Breast epithelium (tissue), 4 donors: ENCODE data around the gene HACD1. TPM values are rescaled to one million over a fixed set of nuclear protein-coding genes. Genes with fewer than 3 reads are reported as not detected.

Experiments
- DNase-seq, 2 donors: peaks; one replicate each; pipeline ENCODE4 v3.0.0-alpha.2; 2019; ENCODE audit warnings: low spot score in 2 of 2
- H3K27ac ChIP-seq, 2 donors: fragments of 200-600 bp; sonication (generic) in 1 of 2; one replicate each; pipeline ENCODE4 v1.5.1; 2016 to 2019; ENCODE audit warnings: mild to moderate bottlenecking in 1 of 2
- H3K27me3 ChIP-seq, 2 donors: fragments of 200-600 bp; sonication (generic) in 1 of 2; one replicate each; pipeline versions ENCODE4 v1.5.1 to v1.6.0; 2017 to 2019; ENCODE audit warnings: control low read depth in 1 of 2, mild to moderate bottlenecking in 1 of 2
- H3K36me3 ChIP-seq: fragments of 200-600 bp; one replicate; pipeline ENCODE4 v1.5.1; 2019
- H3K4me1 ChIP-seq, 2 donors: fragments of 200-600 bp; sonication (generic); one replicate each; pipeline ENCODE4 v1.5.1; 2016 to 2019; ENCODE audit warnings: control low read depth in 1 of 2
- H3K4me3 ChIP-seq, 3 donors: fragments of 200-600 bp; sonication (generic); 1 replicate in 2 of 3; 2 replicates in 1 of 3; pipeline ENCODE4 v1.5.1; 2016 to 2019; ENCODE audit warnings: mild to moderate bottlenecking in 3 of 3, moderate library complexity in 2 of 3
- H3K9me3 ChIP-seq, 2 donors: fragments of 200-600 bp; sonication (generic) in 1 of 2; one replicate each; pipeline ENCODE4 v1.5.1; 2016 to 2019; ENCODE audit warnings: control low read depth in 1 of 2
- CTCF ChIP-seq, 3 donors: fragments of 450-650 bp; IDR thresholded peaks; one replicate each; pipeline ENCODE4 v1.5.1; 2016 to 2017; ENCODE audit warnings: antibody characterized with exemption in 3 of 3, mild to moderate bottlenecking in 3 of 3, moderate library complexity in 3 of 3
- POLR2A ChIP-seq: fragments of 450-650 bp; IDR thresholded peaks from one replicate; pipeline ENCODE4 v1.6.1; 2016; ENCODE audit warnings: antibody characterized with exemption, mild to moderate bottlenecking, moderate library complexity
- POLR2AphosphoS5 ChIP-seq, 3 donors: sonication (generic); formaldehyde crosslinking; IDR thresholded peaks; one replicate each; pipeline ENCODE4 v1.6.1; 2017; ENCODE audit warnings: antibody characterized with exemption in 3 of 3
- intact Hi-C: fragments of 100-400 bp; cut with DNase I; formaldehyde crosslinking; loops from one replicate; pipeline ENCODE4 v1.15.1; 2023; ENCODE audit warnings: low total_unique reads
- total RNA-seq, 3 donors: library from RNA; depleted of rRNA; stranded (reverse); fragments of >200 nt; gene quantifications; one replicate each; pipeline ENCODE4 v1.1.0, GENCODE V29; 2016

The HACD1 gene
- total RNA-seq, 3 donors from 2014 or later, result 13.1 to 60.3 (median 13.2) TPM

GRCh38 chr10:17561111-17561510, 56.1 kb downstream of the HACD1 start:
- TF ChIP-seq POLR2A, result no peak
- no peak for TF ChIP-seq POLR2AphosphoS5 (IDR thresholded peaks at IDR 0.05)
- TF ChIP-seq CTCF (IDR thresholded peaks at IDR 0.05), result no peak
- Histone ChIP-seq H3K27ac (no peak overlapping the region), H3K4me1 (no peaks in the 10 kb centered on the region), H3K36me3 (no peaks in the 10 kb centered on the region), H3K4me3 (no peak overlapping the region), H3K9me3 (no peaks in the 10 kb centered on the region), H3K27me3 (no peaks in the 10 kb centered on the region)
- DNase-seq, result no peak
- intact Hi-C loops, result no loop called here

GRCh38 chr10:17557459-17557858, 59.7 kb downstream of the HACD1 start:
- no peaks in the 10 kb centered on the region for H3K36me3 ChIP-seq
- no peak overlapping the region for H3K27ac ChIP-seq
- no peaks in the 10 kb centered on the region for H3K4me1 ChIP-seq
- intact Hi-C loops, result no loop called here
- H3K27me3 ChIP-seq, result no peaks in the 10 kb centered on the region
- TF ChIP-seq POLR2AphosphoS5 (IDR thresholded peaks at IDR 0.05) (no peak), POLR2A (no peak), CTCF (IDR thresholded peaks at IDR 0.05) (no peak)
- no peak for DNase-seq
- H3K9me3 ChIP-seq, result no peaks in the 10 kb centered on the region
- H3K4me3 ChIP-seq, result no peak overlapping the region

GRCh38 chr10:17548770-17549169, 68.4 kb downstream of the HACD1 start:
- no peak for TF ChIP-seq CTCF (IDR thresholded peaks at IDR 0.05)
- no peak for TF ChIP-seq POLR2A
- TF ChIP-seq POLR2AphosphoS5 (IDR thresholded peaks at IDR 0.05), result no peak
- Histone ChIP-seq H3K36me3 (no peaks in the 10 kb centered on the region), H3K27ac (no peak overlapping the region), H3K27me3 (no peaks in the 10 kb centered on the region), H3K4me3 (no peak overlapping the region), H3K4me1 (no peaks in the 10 kb centered on the region), H3K9me3 (no peaks in the 10 kb centered on the region)
- intact Hi-C loops, result no loop called here
- DNase-seq, result no peak

- no peaks in the 10 kb centered on the region for H3K27me3 ChIP-seq
- no peak for DNase-seq
- H3K9me3 ChIP-seq, result no peaks in the 10 kb centered on the region
- no peaks in the 10 kb centered on the region for H3K4me1 ChIP-seq
- intact Hi-C loops, result no loop called here
- no peak overlapping the region for H3K4me3 ChIP-seq
- no peak overlapping the region for H3K27ac ChIP-seq
- TF ChIP-seq POLR2AphosphoS5 (IDR thresholded peaks at IDR 0.05) (no peak), POLR2A (no peak), CTCF (IDR thresholded peaks at IDR 0.05) (no peak)
- no peaks in the 10 kb centered on the region for H3K36me3 ChIP-seq
Observed at GRCh38 chr10:17548162-17548561, 69.0 kb downstream of the HACD1 start.

- H3K9me3 ChIP-seq, result no peaks in the 10 kb centered on the region
- no peak overlapping the region for H3K27ac ChIP-seq
- H3K27me3 ChIP-seq, result no peaks in the 10 kb centered on the region
- H3K36me3 ChIP-seq, result no peaks in the 10 kb centered on the region
- intact Hi-C loops, result no loop called here
- H3K4me3 ChIP-seq, result no peak overlapping the region
- no peaks in the 10 kb centered on the region for H3K4me1 ChIP-seq
- DNase-seq, result no peak
- no peak for TF ChIP-seq CTCF (IDR thresholded peaks at IDR 0.05)
- TF ChIP-seq POLR2A, result no peak
- no peak for TF ChIP-seq POLR2AphosphoS5 (IDR thresholded peaks at IDR 0.05)
Observed at GRCh38 chr10:17547060-17547459, 70.1 kb downstream of the HACD1 start.
